Mesenchymal stem cell (in vitro differentiated cells and primary cell): Measurements from ENCODE around the gene NFE2L3.
A peak's percentile ranks its signal among the peaks of the same experiment; 100 is the strongest.

Source experiments
- DNase-seq: peaks from one replicate; pipeline ENCODE4 v3.0.0-alpha.2; 2013
- H2AFZ ChIP-seq: one replicate; pipeline ENCODE4 v1.6.1; 2013; ENCODE audit warnings: low read depth, mild to moderate bottlenecking, control low read depth, inconsistent platforms, low read length, moderate library complexity
- H2AK5ac ChIP-seq: 2 replicates; pipeline ENCODE4 v1.6.1; 2013; ENCODE audit warnings: low read length, moderate library complexity, mild to moderate bottlenecking, inconsistent platforms; ENCODE audit not compliant: severe bottlenecking
- H2BK120ac ChIP-seq: one replicate; pipeline ENCODE4 v1.6.1; 2013; ENCODE audit warnings: low read depth, mild to moderate bottlenecking, inconsistent platforms, low read length, moderate library complexity
- H2BK12ac ChIP-seq, 2 experiments: one replicate each; pipeline ENCODE4 v1.6.1; 2013; ENCODE audit warnings: inconsistent platforms in 2 of 2, low read length in 2 of 2, mild to moderate bottlenecking in 2 of 2, moderate library complexity in 2 of 2, control low read depth in 1 of 2
- H2BK15ac ChIP-seq: one replicate; pipeline ENCODE4 v1.6.1; 2013; ENCODE audit warnings: mild to moderate bottlenecking, low read depth, inconsistent platforms; ENCODE audit not compliant: poor library complexity, severe bottlenecking
- H2BK5ac ChIP-seq: 2 replicates; pipeline ENCODE4 v1.6.1; 2013; ENCODE audit warnings: low read depth, mild to moderate bottlenecking, low read length, control low read depth, inconsistent platforms; ENCODE audit not compliant: poor library complexity, severe bottlenecking
- H3K14ac ChIP-seq, 2 experiments: one replicate each; pipeline ENCODE4 v1.6.1; 2013; ENCODE audit warnings: inconsistent platforms in 2 of 2, low read length in 2 of 2, control low read depth in 1 of 2, mild to moderate bottlenecking in 1 of 2, moderate library complexity in 1 of 2
- H3K18ac ChIP-seq, 2 experiments: one replicate each; pipeline ENCODE4 v1.6.1; 2013; ENCODE audit warnings: inconsistent platforms in 2 of 2, low read length in 2 of 2, control low read depth in 1 of 2, low read depth in 1 of 2, mild to moderate bottlenecking in 1 of 2
- H3K23ac ChIP-seq, 2 experiments: one replicate each; pipeline ENCODE4 v1.6.1; 2013; ENCODE audit warnings: inconsistent platforms in 2 of 2, low read length in 2 of 2, mild to moderate bottlenecking in 2 of 2, moderate library complexity in 2 of 2, control low read depth in 1 of 2
- H3K27ac ChIP-seq: 2 replicates; pipeline ENCODE4 v1.5.1; 2013; ENCODE audit warnings: mild to moderate bottlenecking, moderate library complexity, low read length, control low read depth, inconsistent platforms; ENCODE audit not compliant: poor library complexity, severe bottlenecking
- H3K27me3 ChIP-seq, 2 experiments: 2 replicates each; pipeline versions ENCODE4 v1.6.1 to v1.7.0; 2013; ENCODE audit warnings: low read length in 2 of 2, mild to moderate bottlenecking in 2 of 2, moderate library complexity in 2 of 2, control low read depth in 1 of 2, inconsistent platforms in 1 of 2; ENCODE audit not compliant: control insufficient read depth in 1 of 2, insufficient read depth in 1 of 2
- H3K36me3 ChIP-seq, 2 experiments: 2 replicates each; pipeline versions ENCODE4 v1.6.1 to v1.7.0; 2013; ENCODE audit warnings: low read length in 2 of 2, control low read depth in 1 of 2, inconsistent platforms in 1 of 2, low read depth in 1 of 2, mild to moderate bottlenecking in 1 of 2; ENCODE audit not compliant: insufficient read depth in 2 of 2, control insufficient read depth in 1 of 2
- H3K4ac ChIP-seq, 2 experiments: one replicate each; pipeline ENCODE4 v1.6.1; 2013; ENCODE audit warnings: inconsistent platforms in 2 of 2, low read length in 2 of 2, mild to moderate bottlenecking in 2 of 2, moderate library complexity in 2 of 2, control low read depth in 1 of 2, low read depth in 1 of 2
- H3K4me1 ChIP-seq: 2 replicates; pipeline ENCODE4 v1.6.1; 2013; ENCODE audit warnings: low read depth, low read length, control low read depth; ENCODE audit not compliant: control insufficient read depth, insufficient read depth
- H3K4me2 ChIP-seq: 2 replicates; pipeline ENCODE4 v1.6.1; 2013; ENCODE audit warnings: low read length, mild to moderate bottlenecking, inconsistent platforms; ENCODE audit not compliant: poor library complexity, severe bottlenecking
- H3K4me3 ChIP-seq, 2 experiments: 2 replicates each; pipeline versions ENCODE4 v1.5.1 to v1.7.0; 2013; ENCODE audit warnings: low read length in 2 of 2, mild to moderate bottlenecking in 2 of 2, control low read depth in 1 of 2, low read depth in 1 of 2; ENCODE audit not compliant: insufficient read depth in 1 of 2
- H3K79me1 ChIP-seq: replicated peaks from 2 replicates; pipeline ENCODE4 v1.6.1; 2013; ENCODE audit warnings: mild to moderate bottlenecking, control low read depth, low read length, inconsistent platforms; ENCODE audit not compliant: poor library complexity, severe bottlenecking
- H3K9ac ChIP-seq: 2 replicates; pipeline ENCODE4 v1.7.0; 2013; ENCODE audit warnings: mild to moderate bottlenecking, low read length, moderate library complexity
- H3K9me3 ChIP-seq: 2 replicates; pipeline ENCODE4 v1.7.0; 2013; ENCODE audit warnings: mild to moderate bottlenecking, low read length; ENCODE audit not compliant: control insufficient read depth
- H4K8ac ChIP-seq: one replicate; pipeline ENCODE4 v1.6.1; 2013; ENCODE audit warnings: inconsistent platforms, mild to moderate bottlenecking, low read length, moderate library complexity
- H4K91ac ChIP-seq: one replicate; pipeline ENCODE4 v1.6.1; 2013; ENCODE audit warnings: mild to moderate bottlenecking, low read length, inconsistent platforms
- WGBS: methylation state at CpG from one replicate; pipeline ENCODE4 v1.1.7; 2013; ENCODE audit warnings: mixed read lengths; 5-methylcytosine and 5-hydroxymethylcytosine counted together

The NFE2L3 gene

GRCh38 chr7:26156451-26157420 lies 4.7 kb downstream of the NFE2L3 start:
- H3K14ac ChIP-seq = no peak overlapping the region
- H2AFZ ChIP-seq = no peak overlapping the region
- no peak overlapping the region for H3K23ac ChIP-seq
- peak overlapping the region; percentile 89 for H2AK5ac ChIP-seq
- H3K4ac ChIP-seq = no peak overlapping the region
- H2BK12ac ChIP-seq = peak overlapping the region; percentile 9 to 86
- H2BK15ac ChIP-seq = no peak overlapping the region
- peak overlapping the region; percentile 80 for H4K8ac ChIP-seq
- H3K36me3 ChIP-seq = no peaks in the 10 kb centered on the region
- H3K27ac ChIP-seq = peak overlapping the region; percentile 99
- peak overlapping the region; percentile 33 for H3K9ac ChIP-seq
- peak overlapping the region; percentile 84 for H2BK5ac ChIP-seq
- H3K4me3 ChIP-seq = peak overlapping the region in 1 of 2 experiments; percentile 61
- no peaks in the 10 kb centered on the region for H3K9me3 ChIP-seq
- DNase-seq = peak; percentile 96
- 67% methylated on average over 14 of the region's 20 CpGs for WGBS
- H3K4me2 ChIP-seq = peak overlapping the region; percentile 39
- peak overlapping the region; percentile 91 for H4K91ac ChIP-seq
- peak overlapping the region; percentile 66 to 79 for H3K18ac ChIP-seq
- H3K4me1 ChIP-seq = peaks cover 47% of the 10 kb centered on the region
- H3K79me1 ChIP-seq = peaks cover 4% of the 10 kb centered on the region
- H2BK120ac ChIP-seq = no peak overlapping the region
- H3K27me3 ChIP-seq = peaks cover 0 to 31% of the 10 kb centered on the region in 2 experiments

- H3K27ac ChIP-seq = peak overlapping the region; percentile 99
- WGBS = 91% methylated on average over 4 of the region's 4 CpGs
- H2AFZ ChIP-seq = no peak overlapping the region
- peaks cover 42% of the 10 kb centered on the region for H3K4me1 ChIP-seq
- H3K4ac ChIP-seq = no peak overlapping the region
- H4K8ac ChIP-seq = no peak overlapping the region
- no peak for DNase-seq
- no peak overlapping the region for H3K14ac ChIP-seq
- no peak overlapping the region for H3K18ac ChIP-seq
- no peak overlapping the region for H2BK120ac ChIP-seq
- no peaks in the 10 kb centered on the region for H3K9me3 ChIP-seq
- no peak overlapping the region for H3K4me3 ChIP-seq
- H4K91ac ChIP-seq = no peak overlapping the region
- H2BK15ac ChIP-seq = no peak overlapping the region
- peaks cover 5% of the 10 kb centered on the region for H3K79me1 ChIP-seq
- H3K27me3 ChIP-seq = peaks cover 0 to 26% of the 10 kb centered on the region in 2 experiments
- no peak overlapping the region for H3K9ac ChIP-seq
- peak overlapping the region; percentile 50 to 63 for H2BK12ac ChIP-seq
- peak overlapping the region; percentile 61 for H2BK5ac ChIP-seq
- H3K23ac ChIP-seq = no peak overlapping the region
- no peaks in the 10 kb centered on the region for H3K36me3 ChIP-seq
- peak overlapping the region; percentile 98 for H2AK5ac ChIP-seq
- no peak overlapping the region for H3K4me2 ChIP-seq
Observed at GRCh38 chr7:26157520-26158105, 5.6 kb downstream of the NFE2L3 start.

- Histone ChIP-seq H3K18ac (peak overlapping the region; percentile 12 to 52), H4K8ac (no peak overlapping the region), H3K23ac (no peak overlapping the region), H3K9ac (no peak overlapping the region), H2BK5ac (peak overlapping the region; percentile 35), H3K79me1 (peaks cover 9% of the 10 kb centered on the region), H3K4me1 (peaks cover 38% of the 10 kb centered on the region), H4K91ac (no peak overlapping the region), H3K4me2 (no peak overlapping the region), H2BK120ac (no peak overlapping the region), H2BK12ac (no peak overlapping the region), H2BK15ac (no peak overlapping the region), H3K27me3 (peaks cover 0 to 12% of the 10 kb centered on the region in 2 experiments), H3K9me3 (no peaks in the 10 kb centered on the region), H2AFZ (no peak overlapping the region), H2AK5ac (peak overlapping the region; percentile 100), H3K4ac (no peak overlapping the region), H3K14ac (no peak overlapping the region), H3K36me3 (no peaks in the 10 kb centered on the region), H3K27ac (peak overlapping the region; percentile 99), H3K4me3 (no peak overlapping the region)
- no peak for DNase-seq
- whole genome bisulfite sequencing = 69% methylated on average over 2 of the region's 2 CpGs
Observed at GRCh38 chr7:26159243-26159642, 7.2 kb downstream of the NFE2L3 start.

GRCh38 chr7:26160896-26161295 lies 8.9 kb downstream of the NFE2L3 start:
- no peak for DNase-seq
- Histone ChIP-seq H3K4me2 (no peak overlapping the region), H3K36me3 (no peaks in the 10 kb centered on the region), H2AK5ac (peak overlapping the region; percentile 93), H3K23ac (no peak overlapping the region), H3K4ac (no peak overlapping the region), H2BK12ac (no peak overlapping the region), H3K14ac (no peak overlapping the region), H2BK5ac (no peak overlapping the region), H4K8ac (no peak overlapping the region), H3K4me1 (peaks cover 23% of the 10 kb centered on the region), H3K27me3 (peaks cover 0 to 7% of the 10 kb centered on the region in 2 experiments), H2AFZ (no peak overlapping the region), H3K9me3 (no peaks in the 10 kb centered on the region), H4K91ac (no peak overlapping the region), H3K79me1 (peaks cover 9% of the 10 kb centered on the region), H2BK120ac (no peak overlapping the region), H2BK15ac (no peak overlapping the region), H3K27ac (no peak overlapping the region), H3K4me3 (no peak overlapping the region), H3K18ac (no peak overlapping the region), H3K9ac (no peak overlapping the region)
- WGBS = 95% methylated on average over 2 of the region's 2 CpGs
